Activated CD4-positive, alpha-beta T cell treated with anti-CD3 and anti-CD28 coated beads, Interleukin-2, amount 50 U/mL, for 4 hours (primary cell): ENCODE data around the gene MED13.
"Not testable (repeated sequence)": the region's sequence is repeated elsewhere in the genome, so short reads cannot be mapped to it uniquely, and the experiment has no call there.

Experiments used
- DNase-seq, 2 experiments: peaks; one replicate each; pipeline ENCODE4 v3.0.0-alpha.2; 2020

MED13 gene

DNA sequence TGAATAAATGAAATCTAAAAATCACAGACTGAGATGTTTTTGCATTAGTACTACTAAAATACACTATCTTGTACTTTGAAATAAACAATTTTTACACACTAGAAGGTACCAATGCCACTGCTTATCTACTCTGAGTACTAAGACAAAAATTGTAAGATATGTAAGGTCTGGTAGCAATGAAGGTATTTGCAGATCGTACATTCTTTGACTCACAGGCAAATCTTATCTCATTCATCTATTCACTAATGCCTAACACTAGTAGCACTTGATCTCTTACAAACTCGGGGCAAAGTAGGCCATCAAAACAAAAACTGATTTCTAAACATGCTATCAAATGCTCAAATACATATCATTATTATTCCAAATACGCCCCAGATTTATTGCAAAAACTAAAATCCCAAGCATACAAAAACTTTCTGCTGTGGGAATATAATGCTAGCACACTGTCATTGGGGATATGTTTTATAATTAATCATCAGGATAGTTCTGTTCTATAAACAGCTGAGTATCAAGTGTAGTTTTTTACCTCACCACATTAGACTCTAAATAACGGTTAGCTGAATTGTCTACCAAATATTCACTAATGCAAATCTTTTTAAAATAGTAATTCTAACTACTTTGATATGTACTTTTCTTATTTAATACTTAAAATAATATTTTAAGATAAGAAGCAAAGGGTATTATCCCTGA is 68.0 kb downstream of the MED13 start:
- no peak for DNase-seq

DNA sequence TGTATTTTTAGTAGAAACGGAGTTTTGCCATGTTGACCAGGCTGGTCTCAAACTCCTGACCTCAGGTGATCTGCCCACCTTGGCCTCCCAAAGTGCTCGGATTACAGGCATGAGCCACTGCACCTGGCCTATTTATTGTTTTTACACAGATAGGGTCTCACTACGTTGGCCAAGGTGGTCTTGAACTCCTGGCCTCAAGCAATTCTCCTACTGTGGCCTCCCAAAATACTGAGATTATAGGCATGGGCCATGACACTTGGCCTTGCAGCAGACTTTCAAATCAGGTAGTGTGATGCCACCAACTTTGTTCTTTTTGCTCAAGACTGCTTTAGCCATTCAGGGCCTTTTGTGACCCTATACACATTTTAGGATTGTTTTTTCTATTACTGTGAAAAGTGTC is 75.6 kb downstream of the MED13 start:
- no peak for DNase-seq

DNA sequence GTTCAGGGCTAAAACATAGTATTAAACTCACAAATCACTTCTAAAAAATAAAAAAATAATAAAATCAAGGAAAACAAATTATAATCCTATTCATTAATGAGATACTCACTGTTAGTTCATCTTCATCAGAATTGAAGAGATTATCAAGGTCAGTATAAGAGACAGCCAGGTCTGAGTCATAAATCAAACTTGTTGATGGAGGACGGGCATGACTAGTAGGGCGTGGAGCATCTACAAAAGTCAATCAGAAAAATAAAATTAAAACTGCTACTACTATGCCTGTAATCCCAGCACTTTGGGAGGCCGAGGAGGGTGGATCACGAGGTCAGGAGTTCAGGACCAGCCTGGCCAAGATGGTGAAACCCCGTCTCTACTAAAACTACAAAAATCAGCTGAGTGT is 78.2 kb downstream of the MED13 start:
- no peak for DNase-seq

DNA sequence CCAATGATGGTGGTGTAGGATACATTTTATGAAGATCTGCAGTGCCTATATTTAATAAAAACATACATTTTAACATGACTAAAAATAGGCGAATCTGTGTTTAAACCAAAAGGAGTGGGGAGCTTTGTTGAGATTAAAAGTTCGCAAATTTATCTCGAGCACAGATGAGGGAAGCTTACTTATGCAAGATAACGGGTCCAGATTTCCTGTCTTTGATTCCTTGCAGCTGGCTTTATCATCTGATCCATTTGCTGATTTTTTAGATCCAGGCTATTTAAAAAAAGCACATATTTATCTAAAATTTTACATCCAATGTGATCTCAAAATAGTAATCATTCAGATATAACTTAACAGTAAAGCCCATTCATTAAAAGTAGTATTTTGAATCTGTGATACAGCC is 80.3 kb downstream of the MED13 start:
- no peak for DNase-seq

DNA sequence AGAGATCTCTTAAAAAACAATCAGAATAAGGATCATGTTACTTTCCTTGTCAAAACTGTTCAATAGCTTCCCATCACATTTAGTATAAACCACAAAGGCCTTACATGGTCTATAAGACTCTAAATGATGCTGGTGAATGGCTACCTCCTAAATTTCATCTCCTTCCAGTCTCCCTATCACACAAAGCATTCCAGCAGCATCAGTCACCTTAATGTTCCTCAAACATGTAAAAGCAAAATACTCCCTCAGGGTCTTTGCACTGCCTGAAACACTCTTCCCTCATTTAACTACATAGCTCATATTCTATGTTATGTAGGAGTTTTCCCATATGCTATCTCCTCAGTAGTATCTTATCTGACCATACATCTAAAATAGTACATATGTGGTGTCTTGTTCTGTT is 83.8 kb downstream of the MED13 start:
- no peak for DNase-seq

DNA sequence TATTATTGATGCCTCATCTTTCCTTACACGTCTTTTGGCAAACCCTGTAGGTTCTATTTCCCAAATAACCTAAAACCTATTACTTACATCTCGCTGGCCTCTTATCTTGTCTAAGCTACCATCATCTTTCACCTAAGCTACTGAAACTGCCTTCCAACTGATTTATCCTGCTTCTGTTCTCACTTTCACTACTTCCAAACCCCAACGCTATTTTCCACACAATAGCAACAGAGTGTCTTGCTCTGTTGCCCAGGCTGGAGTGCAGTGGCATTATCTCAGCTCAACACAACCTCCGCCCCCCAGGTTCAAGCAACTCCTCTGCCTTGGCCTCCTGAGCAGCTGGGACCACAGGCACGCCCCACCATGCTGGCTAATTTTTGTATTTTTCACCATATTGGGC is 84.5 kb downstream of the MED13 start:
- DNase-seq: no peak

DNA sequence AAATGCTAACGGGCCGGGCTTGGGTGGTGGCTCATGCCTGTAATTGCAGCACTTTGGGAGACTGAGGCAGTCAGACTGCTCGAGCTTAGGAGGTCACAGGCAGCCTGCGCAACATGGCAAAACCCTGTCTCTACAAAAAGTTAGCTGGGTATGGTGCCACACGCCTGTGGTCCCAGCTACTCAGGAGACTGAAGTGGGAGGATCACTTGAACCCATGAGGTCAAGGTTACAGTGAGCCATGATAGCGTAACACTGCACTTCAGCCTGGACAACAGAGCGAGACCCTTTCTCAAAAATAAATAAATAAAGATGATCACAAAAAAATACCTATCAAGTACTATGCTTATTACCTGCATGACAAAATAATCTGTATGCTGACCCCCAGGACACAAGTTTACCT is 91.0 kb downstream of the MED13 start:
- no peak for DNase-seq

DNA sequence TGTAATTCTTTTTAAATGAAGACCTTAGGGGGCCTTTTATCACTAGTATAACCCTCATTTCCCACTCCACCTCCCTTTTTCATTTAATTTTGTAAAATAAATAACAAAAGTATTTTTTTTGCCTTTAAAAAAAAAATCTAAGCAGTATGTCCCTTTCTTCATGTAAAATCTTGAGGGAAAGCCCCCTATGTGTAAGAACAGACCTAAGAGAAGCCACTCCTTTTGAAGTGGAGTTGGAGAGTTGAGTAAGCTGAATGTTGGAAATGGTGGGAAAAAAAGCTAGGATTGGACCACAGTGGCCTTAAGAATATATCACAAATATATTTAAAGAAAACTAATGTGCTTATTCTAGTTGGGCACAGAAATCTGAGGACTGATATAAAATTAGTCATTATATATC is 92.8 kb downstream of the MED13 start:
- no peak for DNase-seq

DNA sequence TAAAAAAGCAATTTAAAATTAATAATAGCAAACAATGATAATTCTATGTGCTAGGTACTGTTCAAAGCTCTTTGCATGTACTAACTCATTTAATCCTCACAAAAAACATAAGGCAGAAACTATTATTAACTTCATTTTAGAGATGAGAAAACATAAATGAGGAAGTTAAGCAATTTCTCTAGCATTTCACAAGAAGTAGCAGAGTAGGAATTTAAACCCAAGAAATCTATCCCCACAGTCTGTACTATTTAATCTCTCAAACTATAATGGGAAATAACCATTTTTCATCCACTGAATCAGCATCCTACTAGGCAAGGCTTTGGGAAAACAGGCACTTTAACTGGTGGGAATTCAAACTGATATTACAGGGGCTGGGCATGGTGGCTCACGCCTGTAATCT is 95.0 kb downstream of the MED13 start:
- no peak for DNase-seq

DNA sequence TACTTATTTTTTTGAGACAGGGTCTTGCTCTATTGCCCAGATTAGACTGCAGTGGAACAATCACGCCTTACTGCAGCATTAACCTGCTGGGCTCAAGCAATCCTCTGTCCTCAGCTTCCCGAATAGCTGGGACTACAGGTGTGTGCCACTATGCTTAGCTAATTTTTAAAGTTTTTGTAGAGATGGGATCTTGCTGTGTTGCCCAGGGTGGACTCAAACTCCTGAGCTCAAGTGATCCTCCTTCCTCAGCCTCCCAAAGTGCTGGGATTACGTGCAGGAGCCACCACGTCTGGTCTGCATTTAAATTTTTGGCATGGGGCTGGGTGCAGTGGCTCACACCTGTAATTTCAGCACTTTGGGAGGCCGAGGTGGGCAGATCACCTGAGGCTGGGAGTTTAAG is 96.3 kb downstream of the MED13 start:
- DNase-seq: no peak

DNA sequence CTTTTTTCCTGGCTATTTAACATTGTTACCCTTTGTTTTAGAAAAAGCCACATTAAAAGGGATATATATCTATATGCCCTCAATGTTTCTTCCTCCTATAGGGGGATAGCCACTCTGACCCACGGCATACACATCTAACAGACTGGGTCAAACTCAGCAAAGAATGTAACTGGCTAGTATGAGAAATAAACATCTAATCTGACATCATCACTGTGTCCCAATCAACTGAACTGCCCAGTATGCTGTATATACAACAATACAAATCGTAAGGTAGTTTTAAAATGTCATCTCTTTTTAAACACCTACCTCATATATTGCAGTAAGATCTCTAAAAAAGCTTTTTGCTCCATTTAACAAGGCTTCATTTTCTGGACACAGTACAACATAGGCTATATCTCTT is 97.3 kb downstream of the MED13 start:
- no peak for DNase-seq

DNA sequence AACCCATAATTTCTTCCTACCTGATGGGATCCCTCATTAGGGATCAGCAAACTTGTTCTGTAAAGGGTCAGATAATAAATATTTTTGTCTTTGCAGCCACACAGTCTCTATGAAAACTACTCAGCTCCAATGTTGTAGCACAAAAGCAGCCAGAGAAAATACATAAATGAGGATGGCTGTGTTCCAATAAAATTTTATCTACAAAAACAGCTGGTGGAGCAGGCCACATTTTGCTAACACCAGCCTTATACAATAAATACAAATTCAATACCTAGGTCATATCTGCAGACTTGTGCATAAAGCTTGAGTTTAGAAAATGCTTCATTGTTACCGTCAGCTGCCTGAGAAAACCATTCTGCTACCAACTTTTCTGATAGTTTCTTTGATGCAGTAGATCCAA is 98.9 kb downstream of the MED13 start:
- no peak for DNase-seq

DNA sequence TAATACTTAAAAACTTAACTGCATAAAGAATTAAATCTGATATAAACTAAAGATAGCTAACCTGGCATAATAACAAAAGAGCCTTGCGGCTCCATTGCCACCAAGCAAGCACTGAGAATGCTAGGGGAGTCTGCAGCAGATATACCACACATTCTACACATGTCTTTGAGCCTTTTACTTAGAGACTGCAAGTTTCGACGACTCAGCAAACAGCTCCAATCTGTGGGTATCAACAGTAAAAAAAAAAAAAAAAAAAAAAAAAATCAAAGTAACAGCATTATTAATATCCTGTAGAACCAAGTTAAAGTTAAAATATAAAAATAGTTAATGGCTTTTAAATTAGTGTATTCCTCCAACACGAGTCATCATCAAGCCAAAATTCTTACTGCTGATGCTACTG is 109.5 kb downstream of the MED13 start:
- no peak for DNase-seq

DNA sequence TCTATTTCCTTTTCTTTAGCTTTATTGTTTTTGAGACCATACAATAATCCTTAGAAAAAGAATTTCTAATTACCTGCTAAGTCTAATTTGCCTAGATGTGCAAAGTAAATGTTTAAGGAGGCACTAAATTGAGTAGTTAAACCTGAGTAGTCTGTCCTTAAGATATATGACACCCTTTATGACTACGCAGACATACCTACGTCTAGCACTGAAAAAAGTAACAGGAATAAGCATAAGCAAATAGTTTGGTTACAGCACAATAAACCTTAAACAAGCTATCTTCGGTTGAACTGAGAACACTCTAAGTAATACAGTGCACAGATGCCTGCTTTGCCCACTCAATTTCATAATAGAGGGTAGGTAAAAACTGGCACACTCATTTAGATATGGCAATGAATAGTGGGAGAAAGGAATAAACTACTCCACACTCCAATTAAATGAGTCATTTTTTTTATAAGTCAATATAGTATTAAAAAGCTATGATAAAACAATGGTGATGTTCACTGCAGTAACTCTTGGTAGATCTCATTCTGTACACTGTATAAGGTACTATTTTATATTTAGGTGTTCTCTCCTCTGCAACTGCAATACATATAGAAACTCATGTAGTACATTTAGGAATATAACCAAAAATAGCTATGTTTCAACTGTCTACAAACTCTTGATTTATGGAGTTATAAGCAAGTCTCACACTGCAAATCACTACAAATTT is 117.6 kb downstream of the MED13 start:
- no peak for DNase-seq

DNA sequence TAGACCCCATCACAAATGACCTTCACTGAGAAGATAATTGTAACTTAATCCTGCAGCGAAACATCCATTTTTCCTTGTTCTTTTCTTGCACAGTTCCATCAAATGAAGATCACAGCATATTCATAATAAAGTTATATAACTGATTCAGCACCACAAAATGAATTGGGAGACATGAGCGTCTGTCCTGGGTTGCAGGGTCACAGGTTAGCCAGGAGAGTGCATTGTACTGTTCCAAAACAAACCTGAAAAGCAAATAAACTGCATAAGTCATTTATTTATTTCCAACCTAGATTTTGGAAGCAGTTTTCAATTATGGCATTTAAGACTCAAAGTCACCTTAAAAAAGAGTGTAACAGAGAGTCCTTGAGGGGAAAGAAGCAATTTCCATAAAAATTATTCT is 118.7 kb downstream of the MED13 start:
- DNase-seq: no peak

DNA sequence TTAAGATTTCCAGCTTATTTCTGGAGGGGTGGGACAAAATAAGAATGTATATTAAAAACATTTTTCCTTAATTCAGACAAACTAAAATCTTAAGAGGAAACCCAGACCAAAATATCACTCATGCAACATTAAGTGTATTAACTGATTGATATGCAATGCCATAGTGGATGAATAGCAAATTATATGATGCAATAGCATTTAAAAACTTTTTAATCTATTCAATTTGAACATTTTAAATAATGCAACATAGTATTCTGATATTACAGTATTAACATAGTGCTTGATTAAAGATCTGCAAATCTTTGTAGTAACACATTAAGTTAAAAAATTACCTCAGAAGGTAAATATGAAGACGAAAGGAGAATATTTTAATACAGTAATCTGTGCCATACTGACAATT is 122.0 kb downstream of the MED13 start:
- no peak for DNase-seq

DNA sequence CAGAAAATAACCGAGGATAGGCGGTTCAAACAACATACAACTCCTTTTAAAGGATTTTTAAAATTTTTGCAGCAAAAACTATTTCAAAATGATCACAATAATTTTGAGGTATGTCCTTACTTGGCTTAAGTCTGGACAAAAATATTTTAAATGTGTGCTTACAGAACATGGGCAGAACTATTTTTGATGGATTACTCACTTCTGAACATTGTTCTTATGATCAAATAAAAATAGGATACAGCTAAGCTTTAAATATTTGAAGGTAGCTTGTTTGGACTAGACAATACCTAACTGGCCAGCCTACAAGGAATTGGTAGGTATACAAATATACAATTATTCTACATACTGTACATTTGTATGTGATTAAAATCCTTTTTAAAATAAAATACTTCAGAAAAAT is 123.0 kb downstream of the MED13 start:
- DNase-seq: no peak

DNA sequence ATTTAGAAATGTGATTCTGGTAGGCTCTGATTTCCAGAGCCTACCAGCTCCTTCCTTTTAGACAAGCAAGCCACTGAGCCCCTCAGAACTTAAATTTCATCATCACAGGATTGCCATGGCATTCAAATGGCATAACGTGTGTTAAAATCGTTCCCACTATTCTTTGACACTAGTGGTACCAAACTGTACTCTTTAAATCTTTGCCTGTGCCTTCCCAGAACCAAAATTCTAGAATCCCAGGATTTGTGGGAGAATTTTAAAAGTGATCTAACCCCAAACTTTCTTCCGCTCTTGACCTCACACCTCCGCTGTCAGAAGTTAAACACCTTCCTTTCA is 137.0 kb downstream of the MED13 start:
- DNase-seq: no peak

DNA sequence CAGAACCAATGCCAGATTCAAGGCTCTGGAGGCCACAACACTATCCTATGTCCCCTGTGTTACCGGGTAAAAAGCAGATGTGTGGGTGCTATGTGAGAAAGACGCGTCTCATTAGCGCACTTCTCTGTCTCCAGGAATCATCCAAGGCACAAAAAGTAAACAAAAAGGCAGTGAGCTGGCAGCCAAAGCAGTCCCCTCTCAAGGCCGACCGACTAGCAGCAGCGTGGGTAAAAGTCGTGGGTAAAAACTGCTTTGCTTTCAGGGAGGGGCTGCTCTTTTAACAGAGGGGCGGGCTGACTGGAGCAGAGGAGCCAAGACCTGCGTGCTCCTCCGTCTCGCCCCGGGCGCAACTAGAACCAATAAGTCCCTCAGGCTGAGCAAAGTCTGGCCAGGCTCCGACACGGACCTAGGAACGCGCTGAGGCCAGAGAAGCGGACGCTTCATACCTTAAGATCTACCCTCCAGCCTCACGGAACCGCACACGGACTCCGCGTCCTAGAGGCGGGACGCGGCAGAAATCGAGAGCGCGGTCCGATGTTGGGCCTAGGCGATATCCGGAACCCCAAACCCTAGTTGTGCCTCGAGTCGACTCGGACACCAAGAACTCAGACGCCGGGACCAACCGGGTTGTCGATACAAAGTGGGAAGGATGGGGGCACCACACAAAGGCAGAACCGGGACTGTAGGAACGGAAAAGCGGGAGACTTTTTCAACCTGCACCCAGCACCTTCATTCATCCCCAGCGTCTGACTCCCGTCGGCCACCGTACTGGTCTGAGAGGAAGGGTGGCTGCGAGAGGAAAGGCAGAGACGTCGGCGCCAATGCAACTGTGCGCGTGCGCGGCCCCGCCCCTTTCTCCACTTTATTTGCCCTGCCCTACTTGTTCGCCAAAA is 137.6 kb downstream of the MED13 start, which contains the start of gene INTS2:
Gene INTS2, minus strand, starts transcription at position 775 of the 893 bp plus-strand sequence. CDS start 1,338 bp downstream, outside the sequence.
- peak; percentile 95 to 96 for DNase-seq

DNA sequence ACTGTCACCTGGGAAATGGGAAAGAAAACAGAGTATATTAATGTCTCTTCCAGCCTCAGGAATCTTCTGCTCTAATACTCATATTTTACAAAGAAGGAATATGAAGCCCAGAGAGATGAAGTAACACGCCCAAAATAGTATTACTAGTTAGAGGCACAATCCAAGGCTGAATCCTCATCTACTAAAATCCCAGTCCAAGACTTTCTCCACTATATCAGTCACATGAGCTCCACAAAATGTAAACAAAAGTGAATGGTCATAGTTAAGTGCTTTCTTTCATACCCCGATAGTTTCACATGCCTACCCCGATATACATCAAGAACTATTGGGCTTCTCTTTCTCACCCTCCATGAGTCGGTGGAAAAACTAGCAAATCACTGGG is 138.3 kb downstream of the MED13 start:
- no peak for DNase-seq

DNA sequence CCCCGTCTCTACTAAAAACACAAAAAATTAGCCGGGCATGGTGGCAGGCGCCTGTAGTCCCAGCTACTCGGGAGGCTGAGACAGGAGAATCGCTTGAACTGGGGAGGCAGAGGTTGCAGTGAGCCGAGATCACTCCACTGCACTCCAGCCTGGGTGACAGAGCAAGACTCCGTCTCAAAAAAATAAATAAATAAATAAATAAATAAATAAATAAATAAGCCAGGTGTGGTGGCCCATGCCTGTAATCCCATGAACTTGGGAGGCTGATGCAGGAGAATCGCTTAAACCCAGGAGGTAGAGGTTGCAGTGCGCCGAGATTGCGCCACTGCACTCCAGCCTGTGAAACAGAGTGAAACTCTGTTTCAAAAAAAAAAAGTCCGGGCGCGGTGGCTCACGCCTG is 149.9 kb downstream of the MED13 start:
- DNase-seq: not testable (repeated sequence)

DNA sequence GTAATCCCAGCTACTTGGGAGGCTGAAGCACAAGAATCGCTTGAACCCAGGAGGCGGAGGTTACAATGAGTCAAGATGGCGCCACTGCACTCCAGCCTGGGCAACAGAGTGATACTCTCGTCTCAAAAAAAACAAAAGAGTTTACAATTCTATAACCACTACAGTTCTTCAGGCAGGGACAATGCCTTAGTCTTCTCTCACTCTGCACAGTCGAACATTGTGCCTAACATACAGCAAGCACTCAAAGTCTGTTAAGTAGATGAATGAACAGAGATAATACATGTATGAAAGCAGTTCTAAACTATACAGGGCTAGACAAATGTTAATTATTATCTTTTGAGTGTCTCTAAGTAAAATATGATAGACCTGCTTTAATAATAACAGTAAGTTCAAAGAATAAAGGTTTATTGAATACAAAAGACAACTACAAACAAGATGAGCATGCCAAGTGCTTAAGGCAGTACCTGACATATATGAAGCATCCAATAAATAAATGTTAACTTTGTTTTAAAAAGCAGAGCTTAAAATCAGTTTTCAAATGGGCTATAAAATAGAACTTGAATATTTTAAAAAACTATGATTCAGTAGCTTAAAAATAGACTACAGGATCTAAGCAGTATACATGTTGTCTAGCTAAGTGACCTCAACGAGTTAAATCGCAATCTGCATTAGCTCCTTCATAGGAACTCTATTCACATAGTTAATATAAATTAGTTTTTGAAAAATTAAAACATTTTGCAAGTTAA is 156.6 kb downstream of the MED13 start:
- DNase-seq: no peak

DNA sequence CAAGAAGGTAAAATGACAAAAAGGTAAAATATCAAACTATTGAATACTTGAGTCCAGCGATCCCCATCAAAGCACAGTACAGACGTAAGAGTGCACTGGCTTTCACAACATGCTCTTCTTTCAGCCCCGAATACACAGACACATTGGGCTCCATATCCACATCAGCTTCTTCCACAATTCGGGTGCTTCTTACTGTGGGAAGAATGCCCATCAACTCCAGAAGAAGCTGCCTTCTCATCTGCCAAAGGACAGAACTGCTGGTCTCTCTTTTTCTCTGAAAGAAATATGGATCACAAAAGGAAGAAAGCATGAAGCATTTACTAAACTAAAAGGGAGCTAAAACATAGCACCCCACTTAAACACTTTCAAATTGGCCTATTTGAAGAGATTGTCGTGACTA is 157.7 kb downstream of the MED13 start:
- DNase-seq: no peak
